ENCODE measurements around the gene NCLN. TPM values are rescaled to one million over a fixed set of nuclear protein-coding genes. Genes with fewer than 3 reads are reported as not detected.

Gene NCLN
- total RNA-seq: 17.7 and 74.4 TPM in 2 replicates

DNA sequence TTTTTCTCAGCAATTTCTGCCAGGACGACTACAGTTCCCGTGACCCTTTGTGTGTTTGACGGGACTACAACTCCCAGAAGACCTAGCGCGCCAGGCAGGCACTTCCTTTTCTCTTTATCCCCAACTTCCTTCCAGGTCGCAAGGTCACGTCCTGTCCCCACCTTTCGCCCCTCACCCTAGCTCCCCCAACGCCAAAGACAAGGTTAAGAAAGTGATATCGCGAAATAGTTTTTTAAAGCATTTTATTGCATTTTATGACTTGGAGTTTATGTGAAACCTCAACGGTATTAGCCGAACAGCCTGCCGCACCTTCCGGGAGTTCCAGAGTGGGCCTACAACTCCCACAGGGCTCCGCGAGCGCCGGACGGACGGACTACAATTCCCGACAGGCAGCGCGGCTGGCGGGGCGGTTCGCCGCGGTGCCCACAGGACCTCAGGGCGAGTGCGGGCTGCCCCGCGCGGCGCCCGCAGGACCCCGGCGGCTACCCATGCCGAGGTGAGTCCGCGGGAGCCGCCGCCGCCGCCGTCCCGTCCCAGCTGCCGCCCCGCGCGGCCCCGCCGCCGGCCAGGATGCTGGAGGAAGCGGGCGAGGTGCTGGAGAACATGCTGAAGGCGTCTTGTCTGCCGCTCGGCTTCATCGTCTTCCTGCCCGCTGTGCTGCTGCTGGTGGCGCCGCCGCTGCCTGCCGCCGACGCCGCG is at the start of gene NCLN:
NCLN (plus strand) TSS at position 470 of the 699 bp plus-strand sequence; CDS start at position 571, 101 bp downstream.

GRCh38 chr19:3135961-3136683 is 49.6 kb upstream of the NCLN start, which contains the start of gene GNA15:
TSS of gene GNA15 (plus strand) at chr19:3136033. CDS start at chr19:3136451, 418 bp downstream.

GRCh38 chr19:3178377-3178972 is 7.3 kb upstream of the NCLN start, which contains the start of gene S1PR4:
TSS of gene S1PR4 (plus strand) at chr19:3178769. CDS start at chr19:3178793, 24 bp downstream.

DNA sequence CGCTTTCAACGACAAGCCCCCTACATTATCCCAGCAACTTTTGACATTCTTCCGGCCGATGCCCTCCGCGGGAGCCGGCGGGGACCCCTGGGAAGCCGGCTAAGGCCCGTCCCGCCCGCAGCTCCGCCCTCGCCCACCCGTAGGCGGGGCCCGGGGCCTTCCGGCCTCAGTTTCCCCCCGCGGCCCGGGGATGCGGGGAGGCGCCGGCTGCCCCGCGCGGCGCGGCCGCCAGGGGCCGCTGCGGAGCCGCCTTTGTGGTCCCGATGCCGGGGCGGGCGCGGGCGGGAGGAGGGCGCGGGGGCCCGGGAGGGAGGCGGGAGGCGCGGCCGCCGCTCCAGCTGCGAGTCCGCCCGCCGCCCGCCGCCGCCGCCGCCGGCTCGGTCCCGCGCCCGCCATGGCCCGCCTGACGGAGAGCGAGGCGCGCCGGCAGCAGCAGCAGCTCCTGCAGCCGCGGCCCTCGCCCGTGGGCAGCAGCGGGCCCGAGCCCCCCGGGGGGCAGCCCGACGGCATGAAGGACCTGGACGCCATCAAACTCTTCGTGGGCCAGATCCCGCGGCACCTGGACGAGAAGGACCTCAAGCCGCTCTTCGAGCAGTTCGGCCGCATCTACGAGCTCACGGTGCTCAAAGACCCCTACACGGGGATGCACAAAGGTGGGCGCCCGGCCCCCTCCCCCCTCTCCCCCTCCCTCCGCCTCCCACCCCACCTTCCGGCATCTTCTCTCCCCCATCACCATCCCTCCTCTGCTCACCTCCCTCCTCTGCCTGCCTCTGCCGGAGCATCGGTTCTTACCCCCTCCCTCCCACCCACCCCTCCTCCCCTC is 38.8 kb downstream of the NCLN start, which contains the start of gene CELF5:
CELF5 (plus strand) TSS at position 316 of the 823 bp plus-strand sequence; CDS start at position 395, 79 bp downstream.

Other genes starting within 250 kb of the NCLN start
- gene ZNF77, start 241.0 kb upstream of the NCLN start, total RNA-seq: 1.6 and 3.5 TPM in 2 replicates
- not detected in 2 replicates for gene TLE6, start 208.4 kb upstream of the NCLN start, total RNA-seq
- gene TLE2, start 156.7 kb upstream of the NCLN start, total RNA-seq: 0.11 and 3.1 TPM in 2 replicates
- 126 and 178 TPM in 2 replicates for gene TLE5, start 123.4 kb upstream of the NCLN start, total RNA-seq
- gene GNA11, start 91.6 kb upstream of the NCLN start, total RNA-seq: 31.0 and 44.0 TPM in 2 replicates
- gene GNA15, start 49.9 kb upstream of the NCLN start, total RNA-seq: 30.6 and 88.0 TPM in 2 replicates
- gene S1PR4, start 7.2 kb upstream of the NCLN start, total RNA-seq: 0.11 and 0.39 TPM in 2 replicates
- gene CELF5, start 38.7 kb downstream of the NCLN start, total RNA-seq: not detected in 2 replicates
- 15.8 and 16.9 TPM in 2 replicates for gene NFIC, start 180.7 kb downstream of the NCLN start, total RNA-seq

Data from placental epithelial cell (primary cell).